CD4-positive, alpha-beta memory T cell (primary cell): ENCODE measurements around the gene ATP8A1. TPM values are rescaled to one million over a fixed set of nuclear protein-coding genes. Genes with fewer than 3 reads are reported as not detected.

Source experiments
- polyA plus RNA-seq, 2 donors: library from polyadenylated mRNA; unstranded; fragments of 300-500 nt; fragmentation: Illumina TruSeq; gene quantifications; one replicate each; pipeline ENCODE4 v1.2.3, GENCODE V29; 2021
- total RNA-seq, 2 experiments: library from RNA; stranded (reverse); gene quantifications; one replicate each; pipeline ENCODE4 v1.2.3, GENCODE V29; 2021

The ATP8A1 gene
- total and polyA plus RNA-seq, 4 experiments from 2014 or later, result 4.3 to 33.5 (median 17.7) TPM

Other genes with a start within 250 kb of the ATP8A1 start
- gene GRXCR1, start 235.6 kb upstream of the ATP8A1 start, total RNA-seq, result not detected
- not detected for gene GRXCR1, start 235.6 kb upstream of the ATP8A1 start, polyA plus RNA-seq